Measurements from ENCODE around the gene ARL4C. TPM values are rescaled to one million over a fixed set of nuclear protein-coding genes. Genes with fewer than 3 reads are reported as not detected.
A peak's percentile ranks its signal among the peaks of the same experiment; 100 is the strongest.

The ARL4C gene
- total and polyA plus RNA-seq, 9 donors, result 0.94 to 18.3 (median 5.1) TPM

DNA sequence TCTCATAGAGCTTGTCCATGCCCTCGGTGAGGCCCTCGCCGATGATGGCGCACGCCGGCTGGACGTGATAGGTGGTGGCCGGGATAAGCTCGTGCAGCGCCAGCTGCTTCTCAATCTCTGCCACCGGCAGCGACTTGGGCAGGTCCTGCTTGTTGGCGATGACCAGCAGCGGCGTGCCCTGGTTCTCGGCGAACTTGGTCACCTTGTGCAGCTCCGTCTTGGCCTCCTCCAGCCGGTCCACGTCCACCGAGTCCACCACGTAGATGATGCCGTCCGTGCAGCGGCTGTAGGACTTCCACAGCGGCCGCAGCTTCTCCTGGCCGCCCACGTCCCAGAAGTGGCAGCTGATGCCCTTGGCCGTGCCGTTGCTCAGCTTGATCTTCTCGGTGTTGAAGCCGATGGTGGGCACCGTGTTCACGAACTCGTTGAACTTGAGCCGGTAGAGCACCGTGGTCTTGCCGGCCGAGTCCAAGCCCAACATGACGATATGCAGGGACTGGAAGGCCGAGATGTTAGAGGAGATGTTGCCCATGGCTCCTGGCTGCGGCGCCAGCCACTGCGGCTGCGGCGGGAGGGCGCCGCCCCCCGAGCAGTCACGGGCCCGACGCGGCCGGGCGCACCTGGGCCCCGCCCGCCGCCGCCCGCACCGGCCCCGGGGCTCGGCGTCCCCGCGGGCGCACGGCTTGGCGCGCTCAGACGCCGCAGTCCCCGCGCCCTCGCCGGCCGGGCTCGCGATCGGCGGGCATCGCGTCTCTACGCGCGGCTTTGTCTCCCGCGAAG lies 636 bp downstream of the ARL4C start:
- 0 to 1% (median 1%) methylated on average over 23 to 89 of the region's 89 CpGs for WGBS, 3 donors
- peak overlapping the region; percentile 53 for H3K4me3 ChIP-seq
- intact Hi-C loops (cut with DNase I), result no loop called here
- TF ChIP-seq, protein P1, sequence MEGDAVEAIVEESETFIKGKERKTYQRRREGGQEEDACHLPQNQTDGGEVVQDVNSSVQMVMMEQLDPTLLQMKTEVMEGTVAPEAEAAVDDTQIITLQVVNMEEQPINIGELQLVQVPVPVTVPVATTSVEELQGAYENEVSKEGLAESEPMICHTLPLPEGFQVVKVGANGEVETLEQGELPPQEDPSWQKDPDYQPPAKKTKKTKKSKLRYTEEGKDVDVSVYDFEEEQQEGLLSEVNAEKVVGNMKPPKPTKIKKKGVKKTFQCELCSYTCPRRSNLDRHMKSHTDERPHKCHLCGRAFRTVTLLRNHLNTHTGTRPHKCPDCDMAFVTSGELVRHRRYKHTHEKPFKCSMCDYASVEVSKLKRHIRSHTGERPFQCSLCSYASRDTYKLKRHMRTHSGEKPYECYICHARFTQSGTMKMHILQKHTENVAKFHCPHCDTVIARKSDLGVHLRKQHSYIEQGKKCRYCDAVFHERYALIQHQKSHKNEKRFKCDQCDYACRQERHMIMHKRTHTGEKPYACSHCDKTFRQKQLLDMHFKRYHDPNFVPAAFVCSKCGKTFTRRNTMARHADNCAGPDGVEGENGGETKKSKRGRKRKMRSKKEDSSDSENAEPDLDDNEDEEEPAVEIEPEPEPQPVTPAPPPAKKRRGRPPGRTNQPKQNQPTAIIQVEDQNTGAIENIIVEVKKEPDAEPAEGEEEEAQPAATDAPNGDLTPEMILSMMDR (IDR thresholded peaks at IDR 0.05), result no peak
- no peak for TF ChIP-seq EP300 (IDR thresholded peaks at IDR 0.05)
- no peak for TF ChIP-seq POLR2A (IDR thresholded peaks at IDR 0.05)
- no peak overlapping the region for H3K27ac ChIP-seq
- peak in 2 of 5 donors; percentile 10 to 31 for DNase-seq
- H3K27me3 ChIP-seq, result no peaks in the 10 kb centered on the region
- H3K4me1 ChIP-seq (ENCODE audit: insufficient read depth), result peaks cover 10% of the 10 kb centered on the region
- H3K36me3 ChIP-seq, result no peaks in the 10 kb centered on the region
- no peaks in the 10 kb centered on the region for H3K9me3 ChIP-seq

DNA sequence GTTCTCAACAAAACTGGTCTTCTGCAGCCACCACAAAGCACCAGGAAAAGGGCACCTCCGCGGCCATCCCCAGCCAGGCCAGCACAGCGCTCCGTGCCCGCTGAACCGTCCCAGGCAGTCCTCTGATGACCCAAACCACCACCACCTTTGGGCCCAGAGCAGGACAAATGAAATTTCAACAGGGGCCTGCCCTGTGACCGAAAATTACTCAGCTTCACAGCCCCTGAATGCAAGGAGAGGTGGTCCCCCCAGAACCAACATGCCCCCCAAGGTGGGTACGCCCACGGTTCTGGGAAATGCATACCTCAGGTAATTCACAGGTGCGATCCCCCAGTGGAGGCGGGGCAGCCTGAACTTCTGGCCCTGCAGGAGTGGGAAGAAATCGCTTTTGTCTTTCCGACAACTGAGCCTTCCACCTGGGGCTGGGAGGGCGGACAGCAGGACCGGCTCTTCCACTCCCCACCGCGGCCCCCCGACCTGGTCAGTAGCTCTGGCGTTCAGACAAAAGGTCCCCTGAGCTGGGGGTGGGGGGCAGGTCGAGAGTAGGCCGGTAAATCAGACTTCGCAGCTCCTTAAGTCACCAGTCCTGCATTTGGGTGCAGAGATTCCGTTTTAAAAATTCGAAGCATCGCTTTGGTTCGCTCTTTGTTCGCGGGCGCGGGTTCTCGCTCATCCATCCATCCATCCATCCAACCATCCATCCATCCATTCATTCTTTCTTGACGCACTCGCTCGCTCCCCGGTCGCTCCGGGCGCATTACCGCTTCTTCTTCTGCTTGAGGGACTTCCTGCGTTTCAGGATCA lies 1.4 kb downstream of the ARL4C start:
- Histone ChIP-seq H3K27ac (no peak overlapping the region), H3K27me3 (no peaks in the 10 kb centered on the region), H3K36me3 (no peaks in the 10 kb centered on the region), H3K4me3 (peak overlapping the region; percentile 53), H3K4me1 (ENCODE audit: insufficient read depth) (peaks cover 10% of the 10 kb centered on the region), H3K9me3 (no peaks in the 10 kb centered on the region)
- TF ChIP-seq EP300 (IDR thresholded peaks at IDR 0.05) (no peak), POLR2A (IDR thresholded peaks at IDR 0.05) (no peak)
- TF ChIP-seq, protein P1 (IDR thresholded peaks at IDR 0.05), result no peak
- WGBS, 3 donors, result 11 to 14% (median 14%) methylated on average over 40 of the region's 40 CpGs
- intact Hi-C loops (cut with DNase I), result no loop called here
- no peak for DNase-seq

DNA sequence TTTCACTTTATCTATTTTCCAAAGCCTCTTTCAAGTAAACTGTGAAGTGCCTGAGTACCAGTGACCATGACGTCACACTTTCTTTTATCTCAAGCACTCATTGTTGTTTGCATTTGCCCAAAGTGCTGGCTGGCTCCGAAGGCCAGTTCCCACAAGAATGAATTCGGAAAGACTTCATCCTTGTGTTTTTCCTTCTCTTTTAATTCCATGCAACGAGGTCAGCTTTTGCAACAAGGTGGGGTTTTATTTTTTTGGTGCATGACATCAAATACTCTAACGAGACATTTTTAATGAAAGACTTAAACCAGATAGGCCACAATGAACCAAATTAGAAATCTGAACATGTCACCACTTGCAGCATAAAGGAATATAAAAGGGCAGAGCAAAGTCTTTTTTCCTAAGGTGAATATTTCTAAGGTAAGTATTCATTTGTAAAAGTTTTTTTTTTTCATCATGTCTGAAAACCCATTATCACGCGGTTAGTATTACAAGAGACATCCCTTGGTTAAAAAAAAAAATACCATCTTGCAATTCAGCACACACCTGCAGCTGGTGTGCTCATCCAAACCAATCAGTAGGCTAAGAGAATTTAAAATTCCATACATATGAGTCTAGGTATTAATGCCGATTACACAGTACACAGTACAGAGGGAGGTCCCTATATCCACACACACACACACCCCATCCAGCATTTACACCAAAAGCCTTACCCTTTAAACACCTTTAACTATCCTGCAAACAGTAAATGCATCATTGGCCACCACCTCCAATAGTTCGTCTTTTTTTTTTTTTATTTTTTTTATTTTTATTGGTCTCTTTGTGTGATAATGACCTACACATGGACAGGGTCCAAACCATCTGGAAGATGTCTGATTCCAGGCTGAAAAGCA lies 2.3 kb downstream of the ARL4C start:
- 63 to 68% (median 67%) methylated on average over 9 of the region's 9 CpGs for WGBS, 3 donors
- H3K4me3 ChIP-seq, result no peak overlapping the region
- no peak for DNase-seq
- H3K36me3 ChIP-seq, result no peaks in the 10 kb centered on the region
- TF ChIP-seq POLR2A (IDR thresholded peaks at IDR 0.05) (no peak), EP300 (IDR thresholded peaks at IDR 0.05) (no peak)
- TF ChIP-seq, protein P1 (IDR thresholded peaks at IDR 0.05), result no peak
- no peak overlapping the region for H3K27ac ChIP-seq
- no peaks in the 10 kb centered on the region for H3K9me3 ChIP-seq
- no peaks in the 10 kb centered on the region for H3K27me3 ChIP-seq
- H3K4me1 ChIP-seq (ENCODE audit: insufficient read depth), result peaks cover 10% of the 10 kb centered on the region
- intact Hi-C loops (cut with DNase I), result no loop called here

DNA sequence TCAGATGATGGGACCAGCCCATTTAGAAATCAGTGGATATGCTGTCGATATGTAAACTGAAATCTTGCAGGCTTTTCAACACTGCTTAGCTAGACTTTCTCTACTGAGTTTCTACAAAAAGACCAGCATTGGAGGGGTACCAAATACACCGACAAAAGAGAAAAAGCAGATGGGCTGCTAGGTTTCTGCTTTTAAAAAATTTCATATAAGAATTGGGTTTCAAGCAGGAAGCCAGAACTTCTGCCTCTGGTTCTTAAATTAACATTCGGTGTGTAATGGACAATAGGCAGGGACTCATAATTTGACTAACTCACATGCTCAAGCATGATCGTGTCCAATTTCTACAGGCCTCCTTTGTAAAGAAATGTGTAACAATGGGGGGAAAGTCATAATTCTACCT lies 3.1 kb downstream of the ARL4C start:
- Histone ChIP-seq H3K27me3 (no peaks in the 10 kb centered on the region), H3K36me3 (no peaks in the 10 kb centered on the region), H3K4me1 (ENCODE audit: insufficient read depth) (peaks cover 10% of the 10 kb centered on the region), H3K4me3 (no peak overlapping the region), H3K9me3 (no peaks in the 10 kb centered on the region), H3K27ac (no peak overlapping the region)
- DNase-seq, result no peak
- no peak for TF ChIP-seq POLR2A (IDR thresholded peaks at IDR 0.05)
- TF ChIP-seq, protein P1 (IDR thresholded peaks at IDR 0.05), result no peak
- no peak for TF ChIP-seq EP300 (IDR thresholded peaks at IDR 0.05)
- intact Hi-C loops (cut with DNase I), result no loop called here
- WGBS, 3 donors, result 88 to 90% (median 89%) methylated on average over 4 of the region's 4 CpGs

All from ovary (tissue), 9 donors.